NCI-H2107 (cell line): Measurements from ENCODE around the gene SYPL1.
A peak's percentile ranks its signal among the peaks of the same experiment; 100 is the strongest.
"Not testable (repeated sequence)": the region's sequence is repeated elsewhere in the genome, so short reads cannot be mapped to it uniquely, and the experiment has no call there.

Experiments
- DNase-seq: peaks from one replicate; lab custom pipeline; 2025; lab: John Stamatoyannopoulos, UW

Gene SYPL1

GRCh38 chr7:106112118-106112971 lies at the start of gene SYPL1:
Gene SYPL1, minus strand, starts transcription at chr7:106112312. Its CDS starts 104 bp downstream, at chr7:106112208.
- DNase-seq = peak; percentile 95

GRCh38 chr7:106155027-106155426 lies 42.9 kb upstream of the SYPL1 start:
- no peak for DNase-seq

DNA sequence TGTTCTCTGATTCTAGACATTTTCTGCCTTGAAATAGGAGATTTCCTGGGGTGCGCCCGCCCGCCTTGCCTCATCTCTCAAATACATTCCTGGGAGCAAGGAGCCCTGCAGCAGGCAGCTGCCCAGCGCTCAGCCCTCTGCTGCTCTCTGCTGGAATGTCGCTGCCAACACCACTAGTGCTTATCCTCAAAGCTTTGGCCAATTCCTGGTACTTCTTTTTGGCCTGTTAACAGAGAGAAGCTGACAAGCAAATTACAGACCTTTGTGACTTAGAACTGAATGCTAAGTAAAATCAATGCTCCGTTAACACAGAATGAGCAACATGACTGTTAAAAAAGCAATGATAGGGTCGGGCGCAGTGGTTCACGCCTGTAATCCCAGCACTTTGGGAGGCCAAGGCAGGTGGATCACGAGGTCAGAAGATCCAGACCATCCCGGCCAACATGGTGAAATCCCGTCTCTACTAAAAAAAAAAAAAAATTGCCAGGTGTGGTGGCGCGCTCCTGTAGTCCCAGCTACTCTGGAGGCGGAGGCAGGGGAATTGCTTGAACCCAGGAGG lies 41.9 kb upstream of the SYPL1 start:
- peak; percentile 71 for DNase-seq

GRCh38 chr7:106152313-106152665 lies 40.2 kb upstream of the SYPL1 start:
- no peak for DNase-seq

GRCh38 chr7:106151459-106152312 lies 39.6 kb upstream of the SYPL1 start:
- no peak for DNase-seq

GRCh38 chr7:106143711-106144337 lies 31.7 kb upstream of the SYPL1 start:
- DNase-seq = no peak

GRCh38 chr7:106142136-106142535 lies 30.0 kb upstream of the SYPL1 start:
- no peak for DNase-seq

DNA sequence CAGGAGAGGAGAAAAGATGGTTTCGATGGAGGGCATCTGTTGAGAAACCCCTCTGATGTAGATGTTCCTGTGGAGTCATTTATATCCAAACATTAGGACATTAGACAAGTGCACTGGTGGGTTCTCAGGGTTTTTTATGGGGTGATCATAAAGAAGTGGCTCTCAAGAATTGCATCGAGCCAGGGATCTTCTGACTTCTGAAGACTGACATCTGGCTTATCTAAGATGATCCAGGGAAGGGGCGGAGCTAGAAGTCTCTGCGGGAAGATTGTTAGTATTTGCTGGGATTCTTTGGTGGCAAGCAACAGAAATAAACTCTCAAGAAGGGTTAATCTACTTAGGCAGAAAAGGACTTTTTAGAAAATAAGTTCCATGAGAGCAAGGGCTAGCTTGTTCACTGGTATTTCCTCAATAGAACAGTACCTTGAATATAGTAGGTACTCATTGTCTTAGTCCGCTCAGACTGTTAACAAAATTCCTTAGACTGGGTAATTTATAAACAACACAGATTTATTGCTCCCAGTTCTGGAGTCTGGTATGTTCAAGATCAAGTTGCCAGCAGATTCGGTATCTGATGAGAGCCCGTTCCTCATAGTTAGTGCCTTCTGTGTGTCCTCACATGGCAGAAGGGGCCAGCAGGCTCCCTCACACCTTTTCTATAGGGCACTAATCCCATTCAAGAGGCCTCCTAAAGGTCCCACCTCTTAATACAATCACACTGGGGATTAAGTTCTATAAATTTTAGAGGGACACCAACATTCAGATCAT lies 28.5 kb upstream of the SYPL1 start:
- DNase-seq = no peak

DNA sequence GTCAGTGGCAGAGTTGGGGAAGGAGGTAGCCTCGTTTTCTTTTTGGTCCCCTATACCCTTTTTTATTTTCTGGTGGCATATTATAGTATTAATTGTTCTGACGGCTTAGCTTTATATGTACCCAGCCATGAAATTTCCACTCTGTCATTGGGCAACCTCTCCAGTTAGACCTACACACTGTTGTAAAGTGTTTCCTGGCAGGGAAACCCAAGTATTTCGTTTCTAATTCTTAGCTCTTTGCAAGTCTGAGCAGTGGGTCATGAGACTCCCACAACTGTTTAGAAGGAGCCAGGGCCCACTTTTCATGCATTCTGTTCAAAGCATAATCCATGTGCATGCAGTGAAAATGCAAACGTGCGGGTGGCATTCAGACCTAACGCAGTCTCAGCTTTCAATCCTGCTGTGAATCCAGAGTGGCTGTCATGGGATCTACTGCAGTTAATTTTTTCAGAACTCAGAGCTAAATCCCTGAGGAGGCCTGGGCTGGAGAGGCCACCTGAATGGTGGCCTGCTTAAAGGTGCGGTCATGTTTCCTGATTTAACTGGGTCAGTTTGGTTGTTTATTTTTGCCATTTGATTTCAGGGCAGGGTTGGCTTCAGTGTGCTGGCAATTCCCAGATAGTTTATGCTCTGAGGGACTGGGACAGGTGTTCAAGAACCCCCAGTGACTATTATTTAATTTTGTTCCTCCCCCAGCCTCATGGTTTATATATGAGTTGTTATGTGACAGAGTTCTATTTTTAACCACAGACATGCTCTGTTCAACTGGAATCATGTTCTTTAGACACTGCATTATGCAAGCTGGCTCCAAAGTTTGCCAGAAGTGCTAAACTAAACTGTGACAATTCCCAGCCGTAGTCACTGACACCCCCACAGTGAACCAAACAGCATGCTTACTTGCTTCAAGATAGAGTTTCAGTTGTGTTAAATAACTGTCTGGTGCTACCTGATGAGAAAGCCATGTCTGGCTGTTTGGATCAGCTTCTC lies 27.4 kb upstream of the SYPL1 start:
- DNase-seq = peak; percentile 72

DNA sequence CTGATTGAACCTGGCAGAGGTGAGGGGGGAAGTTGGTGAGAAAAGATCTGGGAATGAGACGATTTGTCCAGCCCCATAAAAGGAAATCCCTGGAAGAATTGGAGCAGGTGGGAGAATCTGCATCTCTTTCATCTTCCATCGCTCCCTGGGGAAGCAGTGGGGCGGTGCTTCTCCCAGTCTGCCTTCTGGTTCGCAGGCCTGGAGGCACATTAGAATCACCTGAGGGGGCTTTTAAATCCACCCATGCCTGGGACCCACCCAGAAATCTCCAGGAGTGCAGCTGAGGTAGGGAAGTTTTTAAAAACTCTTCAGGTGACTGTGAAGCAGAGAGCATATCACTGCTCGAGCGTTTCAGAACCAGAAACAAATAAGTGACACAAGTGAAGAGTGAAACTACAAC lies 26.7 kb upstream of the SYPL1 start:
- DNase-seq = peak; percentile 18

- DNase-seq = not testable (repeated sequence)
Observed at GRCh38 chr7:106138181-106138580, 26.1 kb upstream of the SYPL1 start.

DNA sequence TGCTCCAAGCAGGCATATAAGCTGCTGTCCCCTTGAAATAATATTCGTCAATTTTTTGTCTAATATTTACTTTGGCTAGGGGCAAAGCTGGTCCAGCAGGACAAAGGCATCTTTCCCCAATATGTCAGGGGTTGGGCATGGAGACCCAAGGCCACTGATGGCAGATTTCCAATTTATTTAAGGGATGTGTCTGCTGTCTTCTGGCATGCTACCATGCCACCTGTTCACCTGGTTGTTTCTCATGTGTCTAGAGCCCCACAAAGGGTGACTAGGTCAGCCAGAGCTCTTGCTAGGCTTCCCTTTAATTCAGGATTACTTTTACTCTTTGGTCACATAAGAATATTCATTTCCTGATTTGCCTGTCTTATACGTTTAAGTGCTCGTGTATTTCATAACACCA lies 22.1 kb upstream of the SYPL1 start:
- DNase-seq = no peak

GRCh38 chr7:106129291-106129690 lies 17.2 kb upstream of the SYPL1 start:
- DNase-seq = no peak

GRCh38 chr7:106128836-106129235 lies 16.7 kb upstream of the SYPL1 start:
- DNase-seq = no peak

DNA sequence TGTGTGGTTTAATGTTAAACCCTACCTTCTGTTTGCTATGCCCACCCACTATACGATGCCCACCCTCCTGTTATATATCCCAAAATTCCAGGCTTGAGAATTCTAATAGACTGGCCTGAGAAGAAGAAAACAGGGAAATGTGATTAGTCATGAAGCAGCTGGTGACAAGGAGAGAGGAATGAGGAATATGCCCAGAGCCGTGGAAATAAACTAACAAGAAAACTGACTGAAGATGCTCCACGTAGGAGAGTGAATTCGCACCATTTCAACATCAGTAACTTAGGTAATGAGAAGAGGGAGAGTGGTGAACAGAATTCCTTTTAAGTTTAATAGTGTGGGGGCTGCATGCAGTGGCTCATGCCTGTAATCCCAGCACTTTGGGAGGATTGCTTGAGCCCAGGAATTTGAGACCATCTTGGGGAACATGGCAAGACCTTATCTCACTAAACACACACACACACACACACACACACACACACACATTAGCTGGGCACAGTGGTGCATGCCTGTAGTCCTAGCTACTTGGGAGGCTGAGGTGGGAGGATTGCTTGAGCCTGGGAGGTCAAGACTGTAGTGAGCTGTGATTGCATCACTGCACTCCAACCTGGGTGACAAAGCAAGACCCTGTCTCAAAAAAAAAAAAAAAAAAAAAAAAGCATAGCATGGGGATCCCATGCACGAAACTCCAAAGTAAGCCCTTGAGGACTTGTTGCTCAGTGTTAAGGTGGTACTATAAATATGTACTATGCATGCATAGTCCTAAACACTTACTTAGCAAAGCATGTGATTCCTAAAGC lies 16.1 kb upstream of the SYPL1 start:
- DNase-seq = no peak

GRCh38 chr7:106126170-106126938 lies 14.2 kb upstream of the SYPL1 start:
- DNase-seq = no peak

DNA sequence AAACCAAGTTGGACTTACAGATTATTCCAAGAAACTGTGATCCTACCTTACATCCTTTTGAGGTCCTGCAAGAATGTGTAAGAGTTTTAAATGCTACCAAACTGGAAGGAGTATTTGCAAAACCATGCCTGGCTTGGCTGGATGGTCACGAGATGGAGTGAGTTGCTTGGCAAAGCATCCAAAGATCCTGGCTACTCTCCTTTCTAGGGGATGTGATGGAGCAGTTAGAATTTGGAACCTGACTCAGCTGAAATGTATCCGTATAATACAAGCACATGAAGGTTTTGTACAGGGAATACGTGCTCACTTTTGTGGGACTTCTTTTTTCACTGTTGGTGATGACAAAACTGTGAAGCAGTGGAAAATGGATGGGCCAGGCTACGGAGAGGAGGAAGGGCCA lies 13.3 kb upstream of the SYPL1 start:
- no peak for DNase-seq

DNA sequence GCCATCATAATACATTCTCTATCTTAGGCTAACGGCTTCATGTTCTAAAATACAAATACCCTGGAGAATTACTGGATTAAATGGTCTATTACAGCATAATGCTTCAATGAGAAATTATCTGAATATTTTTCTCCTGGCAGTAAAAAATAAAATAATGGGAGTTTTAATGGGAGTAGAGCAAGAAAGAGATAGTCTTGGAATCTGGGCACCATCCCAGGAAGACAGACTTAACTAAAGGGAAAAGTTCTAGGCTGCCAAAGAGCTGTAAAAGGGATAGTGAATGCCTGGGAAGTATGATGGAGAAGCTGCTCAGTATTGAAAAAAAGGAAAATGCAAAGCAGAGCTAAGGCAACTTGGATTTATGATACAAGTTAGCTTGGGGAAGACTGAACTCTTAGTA lies 12.1 kb upstream of the SYPL1 start:
- DNase-seq = no peak

- no peak for DNase-seq
Observed at GRCh38 chr7:106122713-106123112, 10.6 kb upstream of the SYPL1 start.
